Superior temporal gyrus (tissue), 1 donor: ENCODE measurements around the gene UNC13D.
"Not testable (repeated sequence)": the region's sequence is repeated elsewhere in the genome, so short reads cannot be mapped to it uniquely, and the experiment has no call there.

Experiments
- DNase-seq: peaks from one replicate; pipeline ENCODE4 v3.0.0-alpha.2; 2016; ENCODE audit errors: extremely low spot score

UNC13D gene

DNA sequence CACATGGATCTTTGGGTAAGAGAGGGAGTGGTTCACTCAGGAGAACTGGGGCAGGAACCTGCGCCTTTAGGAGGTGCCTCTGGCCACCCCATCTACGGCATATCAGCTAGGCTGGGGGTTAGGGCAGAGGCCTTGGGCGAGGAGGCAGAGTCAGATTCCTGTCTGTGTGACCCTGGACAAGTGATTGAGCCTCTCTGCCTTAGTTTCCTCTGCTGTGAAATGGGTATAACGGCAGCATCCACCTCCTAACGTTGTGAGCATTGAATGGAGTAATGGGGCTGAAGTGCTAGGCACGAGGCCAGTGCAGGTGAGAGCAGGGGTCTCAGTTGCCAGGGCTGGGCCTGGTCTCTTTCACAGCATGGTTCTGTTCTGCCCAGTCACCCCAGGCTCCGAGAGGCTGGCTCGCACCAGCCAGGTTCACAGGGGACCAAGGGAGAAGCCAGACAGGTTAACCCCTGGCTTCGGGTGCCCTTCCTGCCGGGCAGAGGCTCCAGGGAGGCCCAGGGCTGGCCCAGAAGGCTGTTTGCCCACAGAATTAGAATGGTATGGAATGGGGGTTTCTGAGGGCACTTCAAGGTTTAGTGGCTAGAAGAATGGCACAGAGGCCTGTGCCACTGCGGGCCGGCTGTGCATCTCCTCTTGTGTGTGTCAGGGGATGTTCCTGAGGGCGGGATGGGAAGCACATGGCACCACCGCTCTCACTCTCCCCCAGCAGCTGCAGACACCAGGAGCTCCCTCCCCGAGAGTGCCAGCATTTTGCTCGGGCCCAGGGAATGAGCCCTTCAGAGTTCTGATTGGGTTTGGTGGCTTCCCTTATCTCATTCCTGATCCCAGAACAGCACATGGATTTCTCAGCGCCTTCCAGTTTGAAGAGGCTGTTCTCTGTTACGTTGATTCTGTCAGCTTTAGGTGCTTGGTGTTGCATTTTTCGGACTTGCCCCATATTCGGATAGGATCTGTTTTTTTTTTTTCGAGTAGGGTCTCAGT lies 23.8 kb downstream of the UNC13D start:
- no peak for DNase-seq

DNA sequence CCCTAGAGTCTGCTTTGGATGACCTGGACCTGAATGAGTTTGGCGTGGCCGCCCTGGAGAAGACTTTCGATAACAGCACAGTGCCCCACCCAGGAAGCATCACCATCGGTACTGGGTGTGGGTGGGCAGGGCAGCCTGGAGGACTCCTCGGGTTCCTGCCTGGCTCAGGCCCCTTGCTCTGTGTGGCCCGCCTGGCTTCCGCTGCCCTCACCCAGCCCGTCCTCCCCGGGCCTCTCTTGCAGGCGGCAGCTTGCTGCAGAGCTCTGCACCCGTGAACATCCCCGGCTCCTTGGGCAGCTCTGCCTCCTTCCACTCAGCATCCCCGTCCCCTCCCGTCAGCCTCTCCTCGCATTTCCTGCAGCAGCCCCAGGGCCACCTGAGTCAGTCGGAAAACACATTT lies 24.5 kb downstream of the UNC13D start:
- DNase-seq, result no peak

DNA sequence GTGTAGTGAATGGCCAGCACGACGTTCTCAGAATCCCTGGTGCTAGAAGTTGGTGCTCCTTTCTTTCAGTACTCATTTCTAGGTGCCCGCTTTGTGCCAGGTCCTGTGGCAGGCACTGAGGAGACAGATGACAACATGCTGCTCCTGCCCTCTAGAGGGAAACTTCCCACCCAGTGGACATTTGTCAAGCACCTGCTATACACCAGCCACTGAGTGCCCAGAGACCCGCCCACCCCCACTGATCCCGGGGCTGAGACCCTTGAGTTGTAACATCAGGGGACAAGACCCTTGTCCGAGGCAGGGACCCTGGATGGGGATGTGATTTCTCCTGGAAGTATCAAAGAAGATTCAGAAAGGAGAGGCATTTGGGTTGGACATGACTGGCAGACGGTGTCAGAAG lies 25.1 kb downstream of the UNC13D start:
- no peak for DNase-seq

DNA sequence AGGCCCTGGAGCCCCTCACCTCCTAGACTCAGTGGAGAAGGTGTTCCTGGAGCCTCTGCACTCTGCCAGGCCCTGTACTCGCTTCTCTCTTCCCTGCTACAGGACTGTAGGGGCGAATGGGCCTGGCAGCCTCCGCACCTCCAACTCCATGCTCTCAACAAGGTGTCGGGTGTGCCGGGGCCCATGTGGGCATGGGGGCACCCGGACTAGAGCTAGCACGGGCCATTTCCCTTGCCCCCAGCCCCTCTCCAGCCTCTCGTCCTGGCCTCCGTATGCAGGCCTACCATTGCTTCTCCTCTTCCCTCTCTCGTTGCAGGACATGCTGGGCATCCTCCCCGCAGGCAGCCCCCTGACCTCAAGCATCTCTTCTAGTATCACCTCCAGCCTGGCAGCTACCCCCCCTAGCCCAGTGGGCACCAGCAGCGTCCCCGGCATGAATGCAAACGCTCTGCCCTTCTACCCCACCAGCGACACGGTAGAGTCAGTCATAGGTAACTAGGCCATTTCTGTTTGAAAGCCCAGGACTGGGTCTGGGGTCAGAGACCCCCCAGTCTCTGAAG lies 25.8 kb downstream of the UNC13D start:
- no peak for DNase-seq

DNA sequence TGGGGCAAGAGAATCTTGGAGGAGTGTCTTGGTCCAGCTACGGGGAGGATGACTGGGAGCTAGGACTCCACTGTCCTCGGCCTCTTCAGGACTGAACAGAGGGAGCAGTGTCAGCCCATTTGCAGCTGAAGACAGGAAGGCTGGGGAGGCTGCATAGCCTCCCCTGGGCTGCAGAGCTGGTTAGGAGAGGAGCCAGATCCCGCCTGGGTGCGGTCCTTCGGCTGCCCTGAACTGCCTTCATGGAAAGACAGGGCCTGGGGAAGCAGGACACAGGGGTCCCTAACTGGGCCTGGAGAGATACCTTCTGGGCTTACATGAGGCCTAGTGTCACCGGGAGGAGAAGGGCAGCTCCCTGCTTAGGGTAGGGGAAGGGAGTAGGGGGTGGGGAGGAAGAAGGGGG lies 26.6 kb downstream of the UNC13D start:
- DNase-seq, result no peak

DNA sequence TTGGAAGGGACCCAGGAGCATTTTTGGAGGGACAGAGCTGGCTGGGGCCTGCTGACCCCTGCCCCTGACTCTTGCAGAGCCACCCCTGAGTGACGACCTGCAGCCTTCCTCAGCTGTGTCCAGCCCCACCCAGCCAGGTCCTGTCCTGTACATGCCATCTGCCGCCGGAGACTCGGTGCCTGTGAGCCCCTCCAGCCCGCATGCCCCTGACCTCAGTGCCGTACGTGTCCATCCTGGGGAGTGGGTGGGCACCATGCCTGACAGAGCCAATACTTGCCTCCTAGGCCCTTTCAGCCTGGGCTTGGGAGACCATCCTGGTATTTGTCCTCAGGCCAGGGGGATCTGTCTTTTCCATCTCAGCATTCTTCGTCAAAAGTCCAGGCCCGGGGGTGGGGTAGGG lies 27.5 kb downstream of the UNC13D start:
- no peak for DNase-seq

DNA sequence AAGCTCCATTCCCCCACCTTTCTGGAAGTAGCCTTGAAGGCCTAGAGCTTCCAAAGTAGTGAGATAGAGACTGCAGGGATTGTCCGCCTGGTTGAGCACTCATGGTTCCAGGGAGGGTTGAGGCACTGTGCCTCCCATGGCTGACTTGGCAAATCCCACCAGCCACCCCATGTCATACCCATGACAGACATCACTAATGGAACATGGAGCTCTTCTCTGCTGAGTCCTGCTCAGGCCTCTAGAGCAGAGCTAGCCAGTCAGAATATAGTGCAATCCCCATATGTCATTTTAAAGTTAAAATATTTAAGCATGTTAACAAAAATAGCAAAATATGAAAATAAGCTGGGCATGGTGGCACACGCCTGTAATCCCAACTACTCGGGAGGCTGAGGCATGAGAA lies 28.8 kb downstream of the UNC13D start:
- DNase-seq, result no peak

DNA sequence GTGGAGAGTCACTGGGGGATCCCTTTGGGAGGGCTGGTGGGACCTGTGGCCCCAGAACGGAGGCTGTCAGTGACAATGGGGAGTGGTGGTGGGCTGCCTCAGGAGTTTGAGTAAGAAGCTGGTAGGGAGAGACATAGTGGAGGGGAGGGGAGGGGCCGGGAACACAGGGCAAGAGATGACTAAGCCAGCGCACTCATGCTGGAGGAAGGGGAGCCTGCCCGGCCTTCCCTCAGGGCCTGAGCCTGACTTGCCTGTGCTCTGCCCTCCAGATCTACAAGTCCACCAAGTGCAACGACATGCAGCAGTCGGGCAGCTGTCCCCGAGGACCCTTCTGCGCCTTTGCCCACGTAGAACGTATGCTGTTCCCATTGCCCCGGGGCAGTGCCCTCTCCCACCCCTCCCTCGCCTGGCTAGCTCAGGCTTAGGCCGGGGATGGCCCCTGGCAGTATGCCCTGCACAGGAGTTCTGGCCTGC lies 29.3 kb downstream of the UNC13D start:
- DNase-seq, result no peak

DNA sequence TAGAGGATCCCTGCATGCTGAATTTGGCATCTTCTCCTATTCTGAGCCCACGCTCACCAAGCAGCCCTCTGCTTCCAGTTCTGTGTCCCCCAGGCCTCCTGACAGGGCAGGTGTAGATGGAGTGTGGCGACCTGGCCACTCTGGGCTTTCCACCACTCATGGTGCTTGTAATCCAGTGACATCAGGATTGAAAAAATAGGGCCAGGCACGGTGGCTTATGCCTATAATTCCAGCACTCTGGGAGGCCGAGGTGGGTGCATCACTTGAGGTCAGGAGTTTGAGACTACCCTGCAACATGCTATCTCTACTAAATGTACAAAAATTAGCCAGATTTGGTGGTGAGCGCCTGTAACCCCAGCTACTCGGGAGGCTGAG lies 30.2 kb downstream of the UNC13D start:
- DNase-seq, result no peak

DNA sequence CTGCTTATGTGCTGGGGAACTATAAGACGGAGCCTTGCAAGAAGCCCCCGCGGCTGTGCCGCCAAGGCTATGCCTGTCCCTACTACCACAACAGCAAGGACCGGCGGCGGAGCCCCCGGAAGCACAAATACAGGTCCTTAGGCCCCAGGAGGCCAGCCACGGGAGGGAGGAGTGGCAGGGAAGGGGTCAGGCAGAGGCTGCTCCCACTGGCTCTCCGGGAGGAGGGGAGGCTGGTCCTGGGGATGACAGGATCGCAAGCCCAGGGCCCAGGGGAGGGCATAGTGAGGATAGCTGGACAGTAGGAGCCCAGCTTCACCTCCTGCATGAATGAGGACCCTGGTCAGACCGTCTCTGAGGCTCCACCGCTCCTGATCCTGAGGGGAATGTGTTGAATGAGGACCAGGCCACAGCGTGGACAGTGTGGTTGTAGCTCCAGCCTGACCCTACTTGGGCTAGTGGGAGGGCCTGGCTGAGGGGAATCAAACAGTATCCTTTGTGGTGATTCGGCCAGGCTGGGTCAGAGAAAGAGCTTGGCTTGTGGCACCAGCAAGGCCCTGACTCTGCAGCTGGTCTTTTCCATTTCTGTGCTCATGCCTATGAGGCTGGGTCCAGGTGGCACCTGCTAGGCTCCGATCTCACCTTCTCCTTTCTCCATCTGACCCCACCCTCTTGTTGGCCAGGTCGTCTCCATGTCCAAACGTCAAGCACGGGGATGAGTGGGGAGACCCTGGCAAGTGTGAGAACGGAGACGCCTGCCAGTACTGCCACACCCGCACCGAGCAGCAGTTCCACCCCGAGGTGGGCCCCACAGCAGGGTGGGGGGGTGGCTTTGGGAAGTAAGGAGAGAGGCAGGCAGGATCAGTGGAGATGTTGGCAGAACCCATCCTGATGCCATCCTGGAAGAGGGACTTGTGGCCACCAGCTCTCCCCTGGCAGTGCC lies 30.9 kb downstream of the UNC13D start:
- no peak for DNase-seq

DNA sequence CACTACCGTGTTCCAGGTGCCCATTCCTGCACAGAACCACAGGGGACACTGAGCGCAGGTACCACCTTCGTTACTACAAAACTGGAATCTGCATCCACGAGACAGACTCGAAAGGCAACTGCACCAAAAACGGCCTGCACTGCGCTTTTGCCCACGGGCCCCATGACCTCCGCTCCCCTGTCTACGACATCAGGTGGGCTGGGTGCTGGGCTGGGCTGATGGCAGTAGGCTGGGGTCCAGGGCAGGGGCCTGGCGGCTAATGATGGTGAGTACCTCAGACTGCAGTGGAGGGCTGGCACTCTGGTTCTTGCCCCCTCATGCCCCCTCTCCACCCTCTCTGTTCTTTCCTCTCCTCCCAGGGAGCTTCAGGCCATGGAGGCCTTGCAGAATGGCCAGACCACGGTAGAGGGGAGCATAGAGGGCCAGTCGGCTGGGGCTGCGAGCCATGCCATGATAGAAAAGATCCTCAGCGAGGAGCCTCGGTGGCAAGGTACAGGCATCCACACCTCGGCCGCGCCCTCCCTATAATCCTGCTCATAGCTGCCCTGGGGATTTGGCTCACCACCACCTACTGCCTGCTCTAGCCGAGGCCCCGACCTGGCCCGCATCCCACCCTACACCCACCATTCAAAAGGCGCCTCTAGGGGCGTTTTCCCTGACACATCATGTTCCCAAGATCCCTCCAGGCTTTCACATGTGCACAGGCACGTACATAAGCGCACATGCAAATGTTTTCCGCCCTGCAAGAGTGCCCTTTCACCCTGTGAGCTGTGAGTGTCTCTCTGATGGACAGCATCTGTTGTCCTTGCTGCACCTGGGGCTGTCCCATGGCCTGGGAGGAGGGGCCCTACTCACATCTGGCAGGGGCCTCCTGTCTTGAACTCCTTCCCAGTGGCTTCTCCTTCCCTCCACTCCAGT lies 31.8 kb downstream of the UNC13D start:
- no peak for DNase-seq

DNA sequence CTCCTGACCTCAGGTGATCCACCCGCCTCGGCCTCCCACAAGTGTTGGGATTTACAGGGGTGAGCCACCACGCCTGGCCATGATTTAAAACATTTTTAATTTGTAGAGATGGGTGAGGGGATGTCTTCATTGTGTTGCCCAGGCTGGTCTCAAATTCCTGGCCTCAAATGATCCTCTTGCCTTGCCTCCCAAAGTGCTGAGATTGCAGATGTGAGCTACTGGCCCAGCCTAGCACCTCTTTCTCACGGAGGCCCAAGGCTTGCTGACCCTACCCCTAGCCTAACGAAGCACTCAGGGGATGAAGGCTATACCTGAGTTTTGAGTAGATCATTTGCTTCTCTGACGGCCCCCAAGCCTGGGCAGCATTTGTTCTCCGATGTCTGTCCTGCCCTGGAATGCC lies 33.0 kb downstream of the UNC13D start:
- no peak for DNase-seq

DNA sequence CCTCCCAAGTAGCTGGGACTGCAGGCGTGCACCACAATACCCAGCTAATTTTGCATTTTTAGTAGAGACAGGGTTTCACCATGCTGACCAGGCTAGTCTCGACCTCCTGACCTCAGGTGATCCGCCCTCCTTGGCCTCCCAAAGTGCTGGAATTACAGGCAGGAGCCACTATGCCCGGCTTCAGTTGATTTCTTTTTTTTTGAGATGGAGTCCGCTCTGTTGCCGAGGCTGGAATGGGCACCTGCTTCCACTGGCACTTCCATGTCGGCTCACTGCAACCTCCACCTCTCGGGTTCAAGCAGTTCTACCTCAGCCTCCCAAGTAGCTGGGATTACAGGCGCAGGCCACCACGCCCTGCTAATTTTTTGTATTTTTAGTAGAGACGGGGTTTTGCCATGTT lies 33.4 kb downstream of the UNC13D start:
- not testable (repeated sequence) for DNase-seq

DNA sequence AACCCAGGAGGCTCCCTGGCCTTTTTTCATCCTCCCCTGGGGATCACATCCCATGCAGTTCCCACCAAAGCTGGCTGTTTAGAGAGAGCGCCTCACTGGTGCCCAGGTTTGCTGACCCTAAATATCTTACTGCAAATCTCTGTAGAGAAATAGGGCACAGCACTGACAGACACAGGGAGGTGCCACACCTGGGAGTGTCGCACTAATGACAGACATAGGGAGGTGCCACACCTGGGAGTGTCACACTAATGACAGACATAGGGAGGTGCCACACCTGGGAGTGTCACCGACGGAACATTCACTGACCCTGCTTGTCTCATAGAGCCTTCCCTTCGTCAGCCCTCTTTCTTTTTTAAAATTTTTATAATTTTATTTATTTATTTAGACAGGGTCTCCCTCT lies 34.0 kb downstream of the UNC13D start:
- no peak for DNase-seq

DNA sequence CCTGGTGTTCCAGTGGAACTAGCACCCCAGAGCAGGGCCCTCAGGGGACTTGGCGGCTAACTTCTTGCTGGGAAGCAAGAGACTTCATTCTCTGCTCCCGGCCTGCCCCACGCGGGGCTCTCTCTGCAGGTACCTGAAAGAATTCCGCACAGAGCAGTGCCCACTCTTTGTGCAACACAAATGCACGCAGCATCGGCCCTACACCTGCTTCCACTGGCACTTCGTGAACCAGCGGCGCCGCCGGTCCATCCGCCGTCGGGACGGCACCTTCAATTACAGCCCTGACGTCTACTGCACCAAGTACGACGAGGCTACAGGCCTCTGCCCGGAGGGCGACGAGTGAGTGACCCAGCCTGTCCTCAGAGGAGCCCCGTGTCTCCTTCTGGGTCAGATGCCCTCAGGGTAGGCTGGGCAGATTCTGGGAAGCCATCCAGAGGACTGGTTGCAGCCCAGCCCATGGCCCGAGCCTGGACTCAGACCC lies 34.5 kb downstream of the UNC13D start:
- DNase-seq, result no peak

DNA sequence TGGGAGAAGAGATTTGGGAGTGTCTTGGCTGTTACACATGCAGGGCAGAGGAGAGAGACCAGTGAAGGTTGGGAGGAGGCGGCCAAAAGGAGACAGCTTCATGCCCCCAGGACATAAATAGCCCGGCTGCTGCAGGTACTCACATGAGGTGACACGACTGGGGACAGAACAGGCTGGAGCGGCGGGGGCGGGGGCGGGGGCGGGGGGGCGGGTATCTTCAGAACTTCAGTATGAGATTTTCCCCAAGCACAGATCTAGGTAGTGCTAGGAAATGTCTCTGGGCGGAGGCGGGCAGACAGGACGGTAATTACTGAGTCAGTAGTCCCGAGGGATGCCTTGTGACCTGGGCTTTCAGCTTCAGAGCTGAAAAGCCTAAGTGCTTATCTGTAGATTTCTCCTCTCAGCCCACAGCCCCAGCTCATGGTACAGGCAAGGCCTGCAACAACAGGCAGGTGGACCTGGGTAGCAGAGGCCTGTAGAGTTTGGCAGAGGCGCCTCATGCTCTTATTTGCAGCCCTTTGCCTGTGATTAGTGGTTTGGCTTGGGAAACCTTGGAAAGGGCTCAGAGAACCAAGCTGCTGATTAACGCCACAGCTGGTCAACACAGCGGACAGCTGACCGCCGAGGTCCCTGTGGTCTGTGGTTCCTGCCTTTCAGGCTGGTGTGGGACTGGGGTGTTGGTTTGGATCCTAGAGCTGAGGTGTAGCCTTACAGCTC lies 35.1 kb downstream of the UNC13D start:
- no peak for DNase-seq

DNA sequence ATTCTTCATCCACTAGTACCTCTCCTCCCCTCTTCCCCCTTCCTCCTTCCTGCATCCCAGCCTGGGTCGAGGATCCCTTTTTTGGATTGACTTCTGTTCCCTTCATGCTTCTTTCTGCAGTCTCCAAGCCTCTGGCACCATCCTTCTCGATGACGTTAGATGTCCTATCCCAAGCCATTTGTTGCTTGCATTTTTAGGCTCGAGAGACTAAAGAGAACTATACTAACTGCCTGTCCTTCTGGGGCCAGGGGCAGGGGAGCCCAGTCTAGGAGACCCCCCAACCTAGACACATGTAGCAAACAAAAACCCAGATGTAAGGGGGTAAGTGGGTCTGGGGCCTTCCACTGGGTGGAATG lies 35.7 kb downstream of the UNC13D start:
- DNase-seq, result no peak

DNA sequence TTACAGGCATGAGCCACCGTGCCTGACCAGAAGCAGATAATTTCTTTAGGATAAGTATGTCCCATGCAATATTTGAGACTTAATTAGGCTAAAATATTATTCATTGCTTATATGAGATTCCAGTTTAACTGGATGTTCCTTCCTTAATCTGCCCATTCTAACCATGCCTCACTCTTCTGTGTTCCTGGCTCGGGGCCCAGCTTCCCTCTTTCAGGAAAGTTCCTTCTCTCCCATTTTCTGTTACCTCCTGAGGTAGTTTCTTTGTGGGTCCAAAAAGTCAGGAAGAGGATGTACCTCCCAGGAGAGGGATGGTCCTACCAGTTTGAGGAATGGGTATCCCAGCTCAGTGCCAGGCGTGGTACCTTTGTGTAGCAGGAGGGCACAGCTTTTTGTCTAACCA lies 36.3 kb downstream of the UNC13D start:
- DNase-seq, result no peak

DNA sequence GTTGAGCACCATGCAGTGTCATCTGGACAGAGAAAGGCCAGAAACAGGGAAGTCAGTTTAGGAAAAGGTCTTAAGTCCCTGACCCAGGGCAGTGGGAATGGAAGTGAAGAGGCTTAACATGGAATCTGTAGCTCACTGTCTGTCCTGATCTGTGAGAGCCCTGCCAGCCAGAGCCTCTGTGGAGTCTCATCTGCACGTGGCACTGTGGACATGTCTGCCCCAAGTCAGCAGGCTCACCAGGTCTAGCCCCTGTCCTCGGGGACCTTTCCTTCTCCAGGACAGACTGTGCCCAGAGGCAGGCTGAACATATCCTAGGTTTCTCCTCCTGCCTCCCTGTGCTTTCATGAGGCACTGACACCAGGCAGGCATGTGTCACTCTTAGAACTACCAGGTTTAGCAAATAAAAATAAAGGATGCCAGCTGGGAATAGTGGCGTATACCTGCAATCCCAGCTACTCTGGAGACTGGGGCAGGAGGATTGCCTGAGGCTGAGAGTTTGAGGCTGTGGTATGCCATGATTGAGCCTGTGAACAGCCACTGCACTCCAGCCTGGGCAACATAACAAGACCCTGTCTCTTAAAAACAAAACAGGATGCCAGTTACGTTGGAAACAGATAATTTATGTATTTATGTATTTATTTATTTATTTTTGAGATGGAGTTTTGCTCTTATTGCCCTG lies 37.2 kb downstream of the UNC13D start:
- DNase-seq, result no peak

DNA sequence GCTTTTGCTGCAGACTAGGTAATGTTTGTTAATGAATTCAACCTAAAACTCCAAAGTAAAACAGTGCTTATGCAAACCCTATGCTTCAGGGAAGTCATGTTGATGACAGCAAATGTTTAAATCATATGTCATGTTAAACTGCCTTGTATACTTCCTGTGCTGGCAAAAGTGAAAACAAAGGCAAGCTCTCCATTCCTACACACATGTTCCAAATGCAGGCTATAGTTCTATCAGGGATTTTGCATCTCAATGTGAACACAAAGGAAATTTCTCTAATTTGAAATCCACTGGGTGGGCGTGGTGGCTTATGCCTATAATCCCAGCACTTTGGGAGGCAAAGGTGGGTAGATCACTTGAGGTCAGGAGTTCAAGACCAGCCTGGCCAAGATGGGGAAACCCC lies 40.3 kb downstream of the UNC13D start:
- DNase-seq, result no peak
